GM12878 (cell line): Measurements from ENCODE around the gene COL23A1. TPM values are rescaled to one million over a fixed set of nuclear protein-coding genes. Genes with fewer than 3 reads are reported as not detected.

ENCODE experiments used
- ASH2L ChIP-seq: fragments of 300-600, 200-600 bp; sonication (generic); IDR thresholded peaks from 2 replicates; pipeline ENCODE4 v1.6.1; 2017; ENCODE audit warnings: low read depth, mild to moderate bottlenecking, borderline replicate concordance
- ATF7 ChIP-seq: fragments of 450-650 bp; IDR thresholded peaks from 2 replicates; pipeline ENCODE4 v1.6.1; 2016; ENCODE audit warnings: low read depth, mild to moderate bottlenecking
- BRCA1 ChIP-seq: IDR thresholded peaks from 2 replicates; pipeline ENCODE4 v1.6.1; 2011; ENCODE audit warnings: low read depth, low read length, improper control_type of control experiment
- CEBPB ChIP-seq, 2 experiments: fragments of 150-350 bp in 1 of 2; IDR thresholded peaks; 2 replicates each; pipeline ENCODE4 v1.6.1; 2012 to 2014; ENCODE audit warnings: low read depth in 2 of 2, low read length in 2 of 2, borderline replicate concordance in 1 of 2, inconsistent platforms in 1 of 2
- DPF2 ChIP-seq: fragments of 450-650 bp; IDR thresholded peaks from 2 replicates; pipeline ENCODE4 v1.6.1; 2017; ENCODE audit warnings: mild to moderate bottlenecking
- FOS ChIP-seq: IDR thresholded peaks from 3 replicates; pipeline ENCODE4 v1.6.1; 2011; ENCODE audit warnings: borderline replicate concordance; ENCODE audit not compliant: insufficient read length; ENCODE audit errors: extremely low read depth
- FOXM1 ChIP-seq: IDR thresholded peaks from 2 replicates; pipeline ENCODE4 v1.6.1; 2012; ENCODE audit warnings: low read depth, mild to moderate bottlenecking, inconsistent platforms, low read length, moderate library complexity
- HDAC2 ChIP-seq: fragments of 200-600 bp; sonication (generic); IDR thresholded peaks from 2 replicates; pipeline ENCODE4 v1.6.1; 2017
- JUNB ChIP-seq: IDR thresholded peaks from 2 replicates; pipeline ENCODE4 v1.6.1; 2016; ENCODE audit warnings: antibody characterized with exemption, mild to moderate bottlenecking
- MXI1 ChIP-seq: fragments of 150-350 bp; IDR thresholded peaks from 2 replicates; pipeline ENCODE4 v1.6.1; 2011; ENCODE audit warnings: low read depth, mild to moderate bottlenecking, inconsistent platforms, low read length, improper control_type of control experiment
- NFYB ChIP-seq: IDR thresholded peaks from 2 replicates; pipeline ENCODE4 v1.6.1; 2011; ENCODE audit warnings: low read depth, mild to moderate bottlenecking, low read length, improper control_type of control experiment, moderate library complexity; ENCODE audit not compliant: insufficient read depth
- POLR2AphosphoS2 ChIP-seq: IDR thresholded peaks from 2 replicates; pipeline ENCODE4 v1.6.1; 2011; ENCODE audit warnings: low read depth, mild to moderate bottlenecking, low read length, improper control_type of control experiment, moderate library complexity
- SMC3 ChIP-seq: IDR thresholded peaks from 2 replicates; pipeline ENCODE4 v1.6.1; 2011; ENCODE audit warnings: low read length, improper control_type of control experiment, borderline replicate concordance
- TARDBP ChIP-seq: IDR thresholded peaks from 2 replicates; pipeline ENCODE4 v1.6.1; 2016; ENCODE audit warnings: borderline replicate concordance
- YY1 ChIP-seq: IDR thresholded peaks from 2 replicates; pipeline ENCODE4 v1.6.1; 2011; ENCODE audit warnings: low read depth, mild to moderate bottlenecking, low read length
- polyA plus RNA-seq, 11 experiments: library from polyadenylated mRNA; depleted of rRNA in 4 of 11; unstranded in 6 of 11; stranded (reverse) in 5 of 11; fragments of >200 nt; fragmentation: Nextera tagmentation in 4 of 11; fragmentation: Illumina TruSeq in 1 of 11; extraction: Ambion mirVana in 4 of 11; extraction: Trizol in 1 of 11; gene quantifications; 1 replicate in 1 of 11; 2 replicates in 10 of 11; pipeline versions ENCODE4 v1.2.1 to v1.2.3, GENCODE V29; 2011 to 2016; ENCODE audit warnings: inconsistent platforms in 2 of 11, missing spikeins in 2 of 11, low read depth in 1 of 11
- total RNA-seq, 4 experiments: library from RNA; depleted of rRNA in 3 of 4; stranded (reverse); fragments of >200 nt in 3 of 4; fragmentation: Illumina TruSeq in 1 of 4; extraction: Trizol in 1 of 4; gene quantifications; 2 replicates each; pipeline versions ENCODE4 v1.2.1 to v1.2.3, GENCODE V29; 2013 to 2021
- TF ChIP-seq, protein P1 (sequence below): fragments of 450-650 bp; IDR thresholded peaks from 2 replicates; pipeline ENCODE4 v1.6.1; 2017; ENCODE audit warnings: mild to moderate bottlenecking
- TF ChIP-seq, protein P2 (sequence below): fragments of 150-350 bp; IDR thresholded peaks from 2 replicates; pipeline ENCODE4 v1.6.1; 2016; ENCODE audit warnings: low read depth, low read length
- TF ChIP-seq, protein P3 (sequence below): IDR thresholded peaks from 2 replicates; pipeline ENCODE4 v1.6.1; 2011; ENCODE audit warnings: mild to moderate bottlenecking, low read depth, low read length, moderate library complexity; ENCODE audit not compliant: insufficient replicate concordance
- TF ChIP-seq, protein P4 (sequence below): fragments of 450-650 bp; IDR thresholded peaks from 2 replicates; pipeline ENCODE4 v1.6.1; 2016; ENCODE audit warnings: mild to moderate bottlenecking

COL23A1 gene
- total and polyA plus RNA-seq, 10 of the 15 experiments (the other 5 are each of a cell fraction or from before 2014, with no cell fraction given) = 0.03 to 0.83 (median 0.09) TPM; not detected in 5

DNA sequence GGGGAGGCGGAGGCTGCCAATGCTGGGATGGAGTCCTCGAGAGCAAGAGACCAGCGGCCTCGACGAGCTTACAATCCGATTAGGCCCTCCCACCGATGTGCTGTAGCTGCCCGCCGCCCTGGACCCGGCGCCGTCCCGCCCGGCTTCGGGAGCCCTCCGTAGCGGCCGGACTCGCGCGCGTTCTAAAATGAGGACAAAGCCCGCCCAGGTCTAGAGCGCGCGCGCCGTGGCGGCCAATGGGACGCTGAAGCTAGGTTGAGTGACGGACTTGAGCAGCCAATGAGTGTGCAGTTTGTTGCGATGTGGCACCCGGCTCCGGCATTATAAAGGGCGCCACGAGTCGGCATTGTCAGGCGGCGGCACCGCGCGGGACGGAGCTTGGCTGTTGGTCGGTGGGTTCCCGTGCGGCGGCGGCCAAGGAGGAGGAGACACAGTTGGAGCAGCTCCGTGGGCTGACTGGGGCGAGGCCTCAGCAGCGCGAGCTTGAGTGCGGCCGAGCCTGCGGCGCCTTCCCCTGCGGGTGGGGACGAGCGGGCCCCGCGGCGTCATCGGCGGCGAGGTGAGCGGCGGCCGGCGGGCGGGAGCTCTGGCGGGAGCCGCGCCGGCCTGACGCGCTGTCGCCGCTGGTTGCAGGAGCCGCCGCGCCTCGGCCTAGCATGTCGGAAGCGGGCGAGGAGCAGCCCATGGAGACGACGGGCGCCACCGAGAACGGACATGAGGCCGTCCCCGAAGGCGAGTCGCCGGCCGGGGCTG is 385.8 kb downstream of the COL23A1 start, which contains the start of gene HNRNPAB (continued):
- TF ChIP-seq, protein P1, sequence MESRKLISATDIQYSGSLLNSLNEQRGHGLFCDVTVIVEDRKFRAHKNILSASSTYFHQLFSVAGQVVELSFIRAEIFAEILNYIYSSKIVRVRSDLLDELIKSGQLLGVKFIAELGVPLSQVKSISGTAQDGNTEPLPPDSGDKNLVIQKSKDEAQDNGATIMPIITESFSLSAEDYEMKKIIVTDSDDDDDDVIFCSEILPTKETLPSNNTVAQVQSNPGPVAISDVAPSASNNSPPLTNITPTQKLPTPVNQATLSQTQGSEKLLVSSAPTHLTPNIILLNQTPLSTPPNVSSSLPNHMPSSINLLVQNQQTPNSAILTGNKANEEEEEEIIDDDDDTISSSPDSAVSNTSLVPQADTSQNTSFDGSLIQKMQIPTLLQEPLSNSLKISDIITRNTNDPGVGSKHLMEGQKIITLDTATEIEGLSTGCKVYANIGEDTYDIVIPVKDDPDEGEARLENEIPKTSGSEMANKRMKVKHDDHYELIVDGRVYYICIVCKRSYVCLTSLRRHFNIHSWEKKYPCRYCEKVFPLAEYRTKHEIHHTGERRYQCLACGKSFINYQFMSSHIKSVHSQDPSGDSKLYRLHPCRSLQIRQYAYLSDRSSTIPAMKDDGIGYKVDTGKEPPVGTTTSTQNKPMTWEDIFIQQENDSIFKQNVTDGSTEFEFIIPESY = no peak; the same call in 1 of the 2 replicates
- peak; percentile 89 for TF ChIP-seq YY1
- no peak for TF ChIP-seq ATF7
- TF ChIP-seq, protein P2, sequence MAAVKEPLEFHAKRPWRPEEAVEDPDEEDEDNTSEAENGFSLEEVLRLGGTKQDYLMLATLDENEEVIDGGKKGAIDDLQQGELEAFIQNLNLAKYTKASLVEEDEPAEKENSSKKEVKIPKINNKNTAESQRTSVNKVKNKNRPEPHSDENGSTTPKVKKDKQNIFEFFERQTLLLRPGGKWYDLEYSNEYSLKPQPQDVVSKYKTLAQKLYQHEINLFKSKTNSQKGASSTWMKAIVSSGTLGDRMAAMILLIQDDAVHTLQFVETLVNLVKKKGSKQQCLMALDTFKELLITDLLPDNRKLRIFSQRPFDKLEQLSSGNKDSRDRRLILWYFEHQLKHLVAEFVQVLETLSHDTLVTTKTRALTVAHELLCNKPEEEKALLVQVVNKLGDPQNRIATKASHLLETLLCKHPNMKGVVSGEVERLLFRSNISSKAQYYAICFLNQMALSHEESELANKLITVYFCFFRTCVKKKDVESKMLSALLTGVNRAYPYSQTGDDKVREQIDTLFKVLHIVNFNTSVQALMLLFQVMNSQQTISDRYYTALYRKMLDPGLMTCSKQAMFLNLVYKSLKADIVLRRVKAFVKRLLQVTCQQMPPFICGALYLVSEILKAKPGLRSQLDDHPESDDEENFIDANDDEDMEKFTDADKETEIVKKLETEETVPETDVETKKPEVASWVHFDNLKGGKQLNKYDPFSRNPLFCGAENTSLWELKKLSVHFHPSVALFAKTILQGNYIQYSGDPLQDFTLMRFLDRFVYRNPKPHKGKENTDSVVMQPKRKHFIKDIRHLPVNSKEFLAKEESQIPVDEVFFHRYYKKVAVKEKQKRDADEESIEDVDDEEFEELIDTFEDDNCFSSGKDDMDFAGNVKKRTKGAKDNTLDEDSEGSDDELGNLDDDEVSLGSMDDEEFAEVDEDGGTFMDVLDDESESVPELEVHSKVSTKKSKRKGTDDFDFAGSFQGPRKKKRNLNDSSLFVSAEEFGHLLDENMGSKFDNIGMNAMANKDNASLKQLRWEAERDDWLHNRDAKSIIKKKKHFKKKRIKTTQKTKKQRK = no peak; the same call in 1 of the 2 replicates
- TF ChIP-seq ASH2L = no peak
- TF ChIP-seq HDAC2 = no peak
- peak; percentile 82 for TF ChIP-seq FOS
- peak; percentile 94 for TF ChIP-seq NFYB
- TF ChIP-seq CEBPB (IDR thresholded peaks at IDR 0.05; ENCODE audit: borderline replicate concordance in 1 of 2, low read depth in 2 of 2, low read length in 2 of 2) = no peak
- TF ChIP-seq, protein P3, sequence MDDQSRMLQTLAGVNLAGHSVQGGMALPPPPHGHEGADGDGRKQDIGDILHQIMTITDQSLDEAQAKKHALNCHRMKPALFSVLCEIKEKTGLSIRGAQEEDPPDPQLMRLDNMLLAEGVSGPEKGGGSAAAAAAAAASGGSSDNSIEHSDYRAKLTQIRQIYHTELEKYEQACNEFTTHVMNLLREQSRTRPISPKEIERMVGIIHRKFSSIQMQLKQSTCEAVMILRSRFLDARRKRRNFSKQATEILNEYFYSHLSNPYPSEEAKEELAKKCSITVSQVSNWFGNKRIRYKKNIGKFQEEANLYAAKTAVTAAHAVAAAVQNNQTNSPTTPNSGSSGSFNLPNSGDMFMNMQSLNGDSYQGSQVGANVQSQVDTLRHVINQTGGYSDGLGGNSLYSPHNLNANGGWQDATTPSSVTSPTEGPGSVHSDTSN = peak; percentile 98
- no peak for TF ChIP-seq BRCA1
- no peak for TF ChIP-seq SMC3
- peak; percentile 97 for TF ChIP-seq MXI1
- TF ChIP-seq TARDBP = no peak
- peak; percentile 94 for TF ChIP-seq POLR2AphosphoS2
- no peak for TF ChIP-seq JUNB
- TF ChIP-seq, protein P4, sequence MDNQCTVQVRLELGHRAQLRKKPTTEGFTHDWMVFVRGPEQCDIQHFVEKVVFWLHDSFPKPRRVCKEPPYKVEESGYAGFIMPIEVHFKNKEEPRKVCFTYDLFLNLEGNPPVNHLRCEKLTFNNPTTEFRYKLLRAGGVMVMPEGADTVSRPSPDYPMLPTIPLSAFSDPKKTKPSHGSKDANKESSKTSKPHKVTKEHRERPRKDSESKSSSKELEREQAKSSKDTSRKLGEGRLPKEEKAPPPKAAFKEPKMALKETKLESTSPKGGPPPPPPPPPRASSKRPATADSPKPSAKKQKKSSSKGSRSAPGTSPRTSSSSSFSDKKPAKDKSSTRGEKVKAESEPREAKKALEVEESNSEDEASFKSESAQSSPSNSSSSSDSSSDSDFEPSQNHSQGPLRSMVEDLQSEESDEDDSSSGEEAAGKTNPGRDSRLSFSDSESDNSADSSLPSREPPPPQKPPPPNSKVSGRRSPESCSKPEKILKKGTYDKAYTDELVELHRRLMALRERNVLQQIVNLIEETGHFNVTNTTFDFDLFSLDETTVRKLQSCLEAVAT = no peak
- peak; percentile 98 for TF ChIP-seq DPF2
- no peak for TF ChIP-seq FOXM1
